GM19240 (cell line): ENCODE measurements around the gene MRPL40.

Experiments
- DNase-seq: peaks from one replicate; pipeline ENCODE4 v3.0.0; 2011; ENCODE audit warnings: low spot score; ENCODE audit not compliant: insufficient read length

Gene MRPL40

DNA sequence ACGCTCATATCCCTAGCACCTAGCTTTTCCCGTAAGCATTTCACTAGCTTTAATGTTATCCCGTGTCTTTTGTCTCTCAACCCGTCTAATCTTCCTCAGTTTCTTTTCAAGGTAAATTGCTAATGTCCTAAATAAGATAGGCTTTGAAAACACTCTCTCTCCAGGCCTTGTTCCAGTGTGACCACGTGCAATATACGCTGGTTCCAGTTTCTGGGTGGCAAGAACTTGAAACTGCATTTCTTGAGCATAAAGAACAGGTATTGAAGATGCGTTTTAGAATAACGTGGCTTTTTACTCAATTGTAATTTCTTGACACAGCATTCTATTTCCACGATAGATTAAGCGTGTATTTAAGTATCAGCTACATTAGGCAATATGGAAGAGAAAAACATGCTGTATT lies 48.4 kb downstream of the MRPL40 start:
- DNase-seq: no peak

DNA sequence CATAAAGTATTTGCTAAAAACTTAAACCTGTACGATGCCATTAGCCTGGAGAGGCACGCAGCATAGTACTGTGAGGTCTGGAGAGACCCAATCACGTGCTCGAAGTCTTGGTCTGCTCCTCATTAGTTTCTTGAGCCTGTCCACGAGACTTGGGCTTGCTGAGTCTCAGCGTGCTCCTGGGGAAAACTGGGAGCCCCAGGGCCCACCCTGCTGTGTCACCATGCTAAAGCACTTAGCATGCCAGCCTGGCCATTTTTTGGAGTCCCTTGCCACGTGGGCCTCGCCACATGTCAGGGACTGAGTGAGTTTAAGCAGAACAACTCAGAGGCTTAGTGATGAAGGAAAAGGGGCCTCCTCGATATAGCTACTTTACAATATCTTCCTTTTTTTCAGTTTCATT lies 50.0 kb downstream of the MRPL40 start:
- DNase-seq: no peak

DNA sequence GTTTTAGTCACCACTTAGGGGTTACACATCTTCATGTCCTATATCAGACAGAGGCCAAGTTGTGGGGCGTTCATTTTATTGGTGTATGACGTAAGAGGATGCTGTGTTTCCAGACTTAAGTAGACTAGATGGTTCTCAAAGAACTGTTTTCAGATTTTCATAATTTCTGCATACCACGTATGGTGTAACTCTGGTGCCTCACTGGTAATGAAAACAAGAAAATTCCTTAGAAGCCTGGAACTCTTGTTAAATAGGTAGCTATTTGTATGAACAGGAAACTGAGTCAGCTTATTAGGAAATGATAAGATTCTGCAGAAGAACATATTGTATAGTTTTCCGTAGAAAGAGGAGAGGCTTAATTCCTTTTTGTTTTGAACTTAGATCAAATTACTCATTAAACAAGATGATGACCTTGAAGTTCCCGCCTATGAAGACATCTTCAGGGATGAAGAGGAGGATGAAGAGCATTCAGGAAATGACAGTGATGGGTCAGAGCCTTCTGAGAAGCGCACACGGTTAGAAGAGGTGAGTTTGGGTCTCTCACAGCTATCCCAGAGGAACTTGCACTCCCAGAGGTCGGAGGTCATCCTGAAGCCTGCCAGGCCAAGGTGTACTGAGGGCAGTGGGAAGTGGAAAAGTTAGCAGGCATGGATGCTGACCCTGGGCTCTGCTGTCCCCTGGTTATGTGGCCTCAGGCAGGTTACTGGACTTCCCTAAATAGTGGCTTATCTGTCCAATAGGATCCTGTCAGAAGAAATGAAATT lies 51.3 kb downstream of the MRPL40 start:
- no peak for DNase-seq
